ENCODE results near the gene ADRA1B.

The ADRA1B gene

DNA sequence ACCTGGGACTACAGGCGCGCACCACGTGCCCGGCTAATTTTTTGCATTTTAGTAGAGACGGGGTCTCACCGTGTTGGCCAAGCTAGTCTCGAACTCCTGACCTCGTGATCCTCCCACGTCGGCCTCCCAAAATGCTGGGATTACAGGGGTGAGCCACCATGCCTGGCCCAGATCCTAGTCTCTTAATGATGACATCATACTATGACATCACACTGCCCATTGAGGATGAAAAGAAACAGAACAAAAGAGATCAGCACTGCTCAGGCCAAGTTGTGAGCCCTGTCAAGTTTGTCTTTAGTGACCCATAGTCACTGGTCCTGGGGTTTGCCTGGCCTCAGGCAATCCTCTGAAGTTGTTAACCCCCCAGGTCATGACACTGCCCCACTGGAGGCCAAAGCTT is 21.3 kb downstream of the ADRA1B start:
- no peak overlapping the region for H3K4me3 Mint-ChIP-seq
- no peak for DNase-seq
- H3K9me3 Mint-ChIP-seq, result peaks cover 5% of the 10 kb centered on the region
- TF ChIP-seq, protein P1, sequence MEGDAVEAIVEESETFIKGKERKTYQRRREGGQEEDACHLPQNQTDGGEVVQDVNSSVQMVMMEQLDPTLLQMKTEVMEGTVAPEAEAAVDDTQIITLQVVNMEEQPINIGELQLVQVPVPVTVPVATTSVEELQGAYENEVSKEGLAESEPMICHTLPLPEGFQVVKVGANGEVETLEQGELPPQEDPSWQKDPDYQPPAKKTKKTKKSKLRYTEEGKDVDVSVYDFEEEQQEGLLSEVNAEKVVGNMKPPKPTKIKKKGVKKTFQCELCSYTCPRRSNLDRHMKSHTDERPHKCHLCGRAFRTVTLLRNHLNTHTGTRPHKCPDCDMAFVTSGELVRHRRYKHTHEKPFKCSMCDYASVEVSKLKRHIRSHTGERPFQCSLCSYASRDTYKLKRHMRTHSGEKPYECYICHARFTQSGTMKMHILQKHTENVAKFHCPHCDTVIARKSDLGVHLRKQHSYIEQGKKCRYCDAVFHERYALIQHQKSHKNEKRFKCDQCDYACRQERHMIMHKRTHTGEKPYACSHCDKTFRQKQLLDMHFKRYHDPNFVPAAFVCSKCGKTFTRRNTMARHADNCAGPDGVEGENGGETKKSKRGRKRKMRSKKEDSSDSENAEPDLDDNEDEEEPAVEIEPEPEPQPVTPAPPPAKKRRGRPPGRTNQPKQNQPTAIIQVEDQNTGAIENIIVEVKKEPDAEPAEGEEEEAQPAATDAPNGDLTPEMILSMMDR (IDR thresholded peaks at IDR 0.05), result no peak
- H3K27ac Mint-ChIP-seq, result no peak overlapping the region
- peaks cover 32% of the 10 kb centered on the region for H3K4me1 Mint-ChIP-seq
- no peaks in the 10 kb centered on the region for H3K27me3 Mint-ChIP-seq (ENCODE audit: low read depth, poor library complexity)
- peaks cover 5% of the 10 kb centered on the region for H3K36me3 Mint-ChIP-seq (ENCODE audit: low read depth)

DNA sequence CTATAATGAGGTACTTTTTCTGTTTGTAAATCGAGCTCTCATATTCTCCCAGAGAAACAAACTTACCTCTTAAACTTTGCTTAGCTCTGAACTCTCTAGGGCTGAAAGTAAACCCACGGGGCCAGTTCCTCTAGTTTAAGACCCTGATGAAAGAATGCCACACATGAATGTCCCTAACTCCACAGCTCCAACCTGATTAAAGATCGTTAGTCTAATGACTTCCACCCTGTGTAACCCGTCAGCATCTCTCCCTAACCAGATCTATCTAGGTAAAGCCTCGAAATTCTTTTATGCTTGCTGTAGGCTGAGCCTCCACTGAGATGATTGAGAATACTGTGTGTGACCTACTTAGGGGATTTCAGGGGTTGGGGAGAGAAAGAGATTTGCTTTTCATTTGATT is 27.0 kb downstream of the ADRA1B start:
- DNase-seq, result no peak
- Mint-ChIP-seq H3K36me3 (ENCODE audit: low read depth) (peaks cover 5% of the 10 kb centered on the region), H3K4me1 (peaks cover 41% of the 10 kb centered on the region), H3K4me3 (no peak overlapping the region), H3K9me3 (peaks cover 5% of the 10 kb centered on the region), H3K27me3 (ENCODE audit: low read depth, poor library complexity) (peaks cover 4% of the 10 kb centered on the region), H3K27ac (peak overlapping the region; percentile 65)
- TF ChIP-seq, protein P1 (IDR thresholded peaks at IDR 0.05), result no peak

DNA sequence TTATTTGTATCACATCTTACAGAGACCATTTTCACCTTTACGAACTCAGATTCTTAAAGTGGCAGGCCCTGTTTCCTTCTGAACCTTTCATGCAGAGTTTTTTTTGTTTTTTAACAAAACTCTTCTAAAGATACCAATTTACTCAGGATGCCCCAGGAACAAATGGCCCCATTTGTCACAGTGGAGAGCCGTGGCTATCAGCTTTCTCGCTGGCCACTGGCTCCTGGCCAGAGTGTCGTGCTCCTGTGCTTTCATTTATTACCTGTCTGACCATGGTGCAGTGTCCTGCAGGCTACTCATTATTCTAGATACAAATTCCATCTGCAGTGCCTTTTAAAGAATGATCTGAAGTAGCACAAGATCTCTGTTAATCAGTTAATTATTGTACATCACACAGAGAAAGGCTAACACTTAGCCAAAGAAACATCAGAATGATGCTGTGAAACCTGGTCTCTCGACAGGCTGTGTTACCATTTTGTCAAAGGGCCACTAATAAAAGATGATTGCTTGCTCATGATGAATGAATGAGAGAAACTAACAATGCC is 27.8 kb downstream of the ADRA1B start:
- Mint-ChIP-seq H3K4me1 (peaks cover 37% of the 10 kb centered on the region), H3K27me3 (ENCODE audit: low read depth, poor library complexity) (peaks cover 4% of the 10 kb centered on the region), H3K9me3 (peaks cover 5% of the 10 kb centered on the region), H3K27ac (peak overlapping the region; percentile 83), H3K36me3 (ENCODE audit: low read depth) (peaks cover 5% of the 10 kb centered on the region), H3K4me3 (no peak overlapping the region)
- DNase-seq, result no peak
- TF ChIP-seq, protein P1 (IDR thresholded peaks at IDR 0.05), result no peak

DNA sequence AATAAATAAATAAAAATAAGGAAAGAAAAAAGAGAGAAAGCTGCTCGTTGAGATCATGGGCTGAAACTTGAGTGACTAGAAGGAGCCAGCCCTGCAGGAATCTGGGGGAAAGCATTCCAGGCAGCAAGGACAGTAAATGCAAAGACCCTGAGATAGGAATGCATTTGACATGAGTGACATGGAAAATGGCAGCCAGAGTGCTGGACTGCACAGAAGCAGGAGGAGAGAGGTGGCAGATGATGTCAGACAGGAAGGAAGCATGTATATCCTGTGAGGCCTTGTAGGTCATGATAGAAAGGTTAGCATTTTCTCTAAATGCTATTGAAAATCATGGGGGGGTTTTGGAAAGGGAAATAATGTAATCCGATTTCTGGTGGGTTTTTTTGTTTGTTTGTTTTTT is 29.1 kb downstream of the ADRA1B start:
- Mint-ChIP-seq H3K9me3 (peaks cover 5% of the 10 kb centered on the region), H3K36me3 (ENCODE audit: low read depth) (peaks cover 5% of the 10 kb centered on the region), H3K4me1 (peaks cover 42% of the 10 kb centered on the region), H3K4me3 (no peak overlapping the region), H3K27me3 (ENCODE audit: low read depth, poor library complexity) (peaks cover 4% of the 10 kb centered on the region), H3K27ac (no peak overlapping the region)
- no peak for DNase-seq
- TF ChIP-seq, protein P1 (IDR thresholded peaks at IDR 0.05), result no peak

DNA sequence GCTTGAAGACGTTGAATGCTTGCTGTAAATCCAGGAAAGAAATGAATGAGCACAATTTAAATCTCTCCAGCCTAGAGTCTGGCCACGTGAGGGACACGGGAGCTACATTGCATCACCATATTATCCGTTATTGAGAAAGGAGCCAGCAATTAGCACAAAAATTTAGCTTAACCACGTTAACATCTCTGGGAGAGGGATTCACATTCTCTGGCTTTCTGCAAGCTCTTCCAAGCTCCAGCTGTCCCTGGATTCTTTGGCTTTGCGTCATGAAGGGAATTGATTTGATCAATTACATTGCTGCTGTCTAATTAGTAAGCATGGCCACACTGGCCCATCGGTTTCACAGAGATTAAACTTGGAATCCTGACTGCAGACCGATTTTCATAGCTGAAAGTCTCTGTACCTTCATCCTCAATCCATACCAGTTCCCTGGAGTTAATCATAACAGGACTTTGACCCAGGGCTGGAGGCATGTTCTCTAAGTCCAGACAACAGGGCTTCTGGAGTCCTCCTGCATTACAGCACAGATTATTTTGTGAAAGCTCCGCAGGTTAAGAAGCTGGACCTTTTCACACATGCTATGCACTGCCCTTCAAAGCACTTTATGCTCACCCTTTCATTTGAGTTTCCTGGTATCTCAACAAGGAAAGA is 31.6 kb downstream of the ADRA1B start:
- H3K27me3 Mint-ChIP-seq (ENCODE audit: low read depth, poor library complexity), result peaks cover 4% of the 10 kb centered on the region
- no peak overlapping the region for H3K27ac Mint-ChIP-seq
- no peaks in the 10 kb centered on the region for H3K36me3 Mint-ChIP-seq (ENCODE audit: low read depth)
- no peak overlapping the region for H3K4me3 Mint-ChIP-seq
- no peaks in the 10 kb centered on the region for H3K9me3 Mint-ChIP-seq
- H3K4me1 Mint-ChIP-seq, result peaks cover 46% of the 10 kb centered on the region
- TF ChIP-seq, protein P1 (IDR thresholded peaks at IDR 0.05), result no peak
- no peak for DNase-seq

DNA sequence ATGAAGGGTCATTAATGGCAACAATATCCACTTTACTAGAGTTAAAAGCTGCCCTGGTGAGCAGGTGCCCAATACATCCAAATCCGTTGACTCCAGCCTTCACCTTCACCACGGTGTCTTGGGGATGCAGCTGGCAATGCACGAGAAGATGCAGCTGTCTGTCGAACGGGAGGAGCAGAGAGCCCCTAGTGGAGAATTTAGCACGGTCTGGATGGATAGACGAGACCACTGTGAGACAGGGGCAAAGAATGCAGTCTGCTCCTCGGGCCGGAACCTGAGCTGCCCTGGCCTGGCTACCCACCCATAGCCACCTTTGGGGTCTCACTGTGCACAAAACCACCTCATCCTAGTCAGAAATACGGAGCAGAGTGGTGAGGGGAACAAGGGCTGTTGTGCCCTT is 35.1 kb downstream of the ADRA1B start:
- no peaks in the 10 kb centered on the region for H3K9me3 Mint-ChIP-seq
- no peak overlapping the region for H3K4me3 Mint-ChIP-seq
- no peak overlapping the region for H3K27ac Mint-ChIP-seq
- no peaks in the 10 kb centered on the region for H3K36me3 Mint-ChIP-seq (ENCODE audit: low read depth)
- peak; percentile 31 for DNase-seq
- TF ChIP-seq, protein P1 (IDR thresholded peaks at IDR 0.05), result peak; percentile 46
- peaks cover 22% of the 10 kb centered on the region for H3K4me1 Mint-ChIP-seq
- H3K27me3 Mint-ChIP-seq (ENCODE audit: low read depth, poor library complexity), result peaks cover 4% of the 10 kb centered on the region
